Neuronal stem cell (in vitro differentiated cells): ENCODE results near the gene RAB15.

Source experiments
- DNase-seq: peaks from one replicate; pipeline ENCODE4 v3.0.0-alpha.2; 2013; ENCODE audit warnings: low spot score
- H2AFZ ChIP-seq: one replicate; pipeline ENCODE4 v1.6.1; 2013; ENCODE audit warnings: mild to moderate bottlenecking, low read length, inconsistent platforms
- H2AK5ac ChIP-seq: 2 replicates; pipeline ENCODE4 v1.6.1; 2013; ENCODE audit warnings: low read depth, mild to moderate bottlenecking, inconsistent platforms, low read length, moderate library complexity, mixed read lengths
- H2BK120ac ChIP-seq: 2 replicates; pipeline ENCODE4 v1.6.1; 2013; ENCODE audit warnings: low read depth, mild to moderate bottlenecking, inconsistent platforms, low read length, moderate library complexity, mixed read lengths
- H2BK12ac ChIP-seq: one replicate; pipeline ENCODE4 v1.6.1; 2013; ENCODE audit warnings: low read length, inconsistent platforms
- H2BK15ac ChIP-seq: 2 replicates; pipeline ENCODE4 v1.6.1; 2013; ENCODE audit warnings: mild to moderate bottlenecking, low read length, inconsistent platforms, mixed read lengths
- H2BK5ac ChIP-seq: one replicate; pipeline ENCODE4 v1.6.1; 2013; ENCODE audit warnings: inconsistent platforms, mild to moderate bottlenecking, low read length, moderate library complexity
- H3K14ac ChIP-seq: one replicate; pipeline ENCODE4 v1.6.1; 2013; ENCODE audit warnings: low read length, inconsistent platforms
- H3K18ac ChIP-seq: 2 replicates; pipeline ENCODE4 v1.6.1; 2013; ENCODE audit warnings: low read length, inconsistent platforms
- H3K23ac ChIP-seq: 2 replicates; pipeline ENCODE4 v1.6.1; 2013; ENCODE audit warnings: low read depth, mild to moderate bottlenecking, mixed read lengths, low read length, inconsistent platforms; ENCODE audit not compliant: poor library complexity
- H3K27ac ChIP-seq: replicated peaks from 3 replicates; pipeline ENCODE4 v1.5.1; 2013; ENCODE audit warnings: low read length, inconsistent platforms
- H3K27me3 ChIP-seq, 3 experiments: 2 replicates each; pipeline ENCODE4 v1.6.1; 2013; ENCODE audit warnings: low read length in 3 of 3, mild to moderate bottlenecking in 2 of 3, inconsistent platforms in 1 of 3, low read depth in 1 of 3, mixed read lengths in 1 of 3, moderate library complexity in 1 of 3; ENCODE audit not compliant: control insufficient read depth in 3 of 3, insufficient read depth in 3 of 3
- H3K36me3 ChIP-seq, 2 donors: replicated peaks in 1 of 2; 2 replicates each; pipeline ENCODE4 v1.6.1; 2013; ENCODE audit warnings: low read length in 2 of 2; ENCODE audit not compliant: control insufficient read depth in 2 of 2, insufficient read depth in 2 of 2
- H3K4ac ChIP-seq: 2 replicates; pipeline ENCODE4 v1.6.1; 2013; ENCODE audit warnings: inconsistent platforms, mild to moderate bottlenecking, low read length, moderate library complexity
- H3K4me1 ChIP-seq, 2 donors: 1 replicate in 1 of 2; 2 replicates in 1 of 2; pipeline ENCODE4 v1.6.1; 2013; ENCODE audit warnings: low read length in 2 of 2, low read depth in 1 of 2; ENCODE audit not compliant: control insufficient read depth in 2 of 2, insufficient read depth in 1 of 2
- H3K4me2 ChIP-seq: one replicate; pipeline ENCODE4 v1.6.1; 2013; ENCODE audit warnings: mild to moderate bottlenecking, low read length, inconsistent platforms; ENCODE audit not compliant: insufficient read depth, poor library complexity, severe bottlenecking
- H3K4me3 ChIP-seq, 2 donors: 2 replicates each; pipeline ENCODE4 v1.5.1; 2013; ENCODE audit warnings: low read length in 2 of 2, mild to moderate bottlenecking in 2 of 2, inconsistent platforms in 1 of 2, moderate library complexity in 1 of 2
- H3K79me1 ChIP-seq: one replicate; pipeline ENCODE4 v1.6.1; 2013; ENCODE audit warnings: low read depth, mild to moderate bottlenecking, inconsistent platforms, low read length, moderate library complexity
- H3K9ac ChIP-seq: one replicate; pipeline ENCODE4 v1.6.1; 2013; ENCODE audit warnings: mild to moderate bottlenecking, low read depth, low read length, inconsistent platforms; ENCODE audit not compliant: poor library complexity
- H3K9me3 ChIP-seq, 2 donors: replicated peaks in 1 of 2; 2 replicates each; pipeline versions ENCODE3 to v1.6.1; 2013; ENCODE audit warnings: low read length in 2 of 2, mild to moderate bottlenecking in 2 of 2, inconsistent platforms in 1 of 2, low read depth in 1 of 2, mixed read lengths in 1 of 2, moderate library complexity in 1 of 2; ENCODE audit not compliant: control insufficient read depth in 2 of 2, insufficient read depth in 1 of 2
- H4K8ac ChIP-seq: one replicate; pipeline ENCODE4 v1.6.1; 2013; ENCODE audit warnings: low read depth, mild to moderate bottlenecking, inconsistent platforms, low read length, moderate library complexity
- H4K91ac ChIP-seq: one replicate; pipeline ENCODE4 v1.6.1; 2013; ENCODE audit warnings: low read length, low read depth, mild to moderate bottlenecking, inconsistent platforms; ENCODE audit not compliant: poor library complexity
- WGBS, 2 donors: extraction: QIAGEN DNeasy Blood & Tissue Kit; methylation state at CpG; one replicate each; pipeline ENCODE4 v1.1.7; 2013; ENCODE audit warnings: missing lambda C conversion rate in 2 of 2, mixed read lengths in 1 of 2; ENCODE audit not compliant: insufficient read length in 2 of 2, insufficient replicate concordance in 1 of 2; ENCODE audit errors: extremely low coverage in 2 of 2; 5-methylcytosine and 5-hydroxymethylcytosine counted together

RAB15 gene

GRCh38 chr14:64971491-64971942 lies 619 bp downstream of the RAB15 start:
- Histone ChIP-seq H3K79me1 (no peaks in the 10 kb centered on the region), H3K4me2 (peak overlapping the region; percentile 81), H3K9me3 (peaks cover 0 to 1% of the 10 kb centered on the region in 2 donors), H3K23ac (peak overlapping the region; percentile 25), H2AFZ (peak overlapping the region; percentile 90), H3K27ac (no peak overlapping the region), H3K18ac (peak overlapping the region; percentile 98), H3K9ac (peak overlapping the region; percentile 79), H4K8ac (no peak overlapping the region), H3K4ac (no peak overlapping the region), H2AK5ac (peak overlapping the region; percentile 19), H2BK12ac (no peak overlapping the region), H3K4me1 (peaks cover 4 to 15% of the 10 kb centered on the region in 2 donors), H4K91ac (no peak overlapping the region), H3K36me3 (no peaks in the 10 kb centered on the region), H3K4me3 (peak overlapping the region; percentile 76 to 89), H2BK120ac (no peak overlapping the region), H2BK5ac (no peak overlapping the region), H3K14ac (no peak overlapping the region), H2BK15ac (peak overlapping the region; percentile 24), H3K27me3 (peaks cover 0 to 8% (median 0%) of the 10 kb centered on the region in 3 experiments)
- no peak for DNase-seq
- WGBS, 2 donors = no CpG with 5 or more reads among the region's 31 CpGs

GRCh38 chr14:64970776-64971477 lies 1.2 kb downstream of the RAB15 start:
- no peak overlapping the region for H2BK5ac ChIP-seq
- peak overlapping the region; percentile 19 for H2AK5ac ChIP-seq
- no peak overlapping the region for H3K14ac ChIP-seq
- H3K18ac ChIP-seq = peak overlapping the region; percentile 38
- H2BK12ac ChIP-seq = no peak overlapping the region
- no CpG with 5 or more reads among the region's 8 CpGs for WGBS, 2 donors
- H3K4me3 ChIP-seq = peak overlapping the region; percentile 76 to 89
- H3K4ac ChIP-seq = no peak overlapping the region
- peaks cover 4 to 15% of the 10 kb centered on the region in 2 donors for H3K4me1 ChIP-seq
- H4K91ac ChIP-seq = no peak overlapping the region
- no peak overlapping the region for H4K8ac ChIP-seq
- peak overlapping the region; percentile 81 for H3K4me2 ChIP-seq
- no peak overlapping the region for H2BK120ac ChIP-seq
- peaks cover 0 to 8% (median 0%) of the 10 kb centered on the region in 3 experiments for H3K27me3 ChIP-seq
- H2AFZ ChIP-seq = no peak overlapping the region
- no peak overlapping the region for H2BK15ac ChIP-seq
- H3K23ac ChIP-seq = peak overlapping the region; percentile 25
- no peaks in the 10 kb centered on the region for H3K79me1 ChIP-seq
- peak overlapping the region; percentile 51 for H3K9ac ChIP-seq
- no peaks in the 10 kb centered on the region for H3K36me3 ChIP-seq
- DNase-seq = no peak
- no peak overlapping the region for H3K27ac ChIP-seq
- H3K9me3 ChIP-seq = peaks cover 0 to 1% of the 10 kb centered on the region in 2 donors

GRCh38 chr14:64970041-64970440 lies 2.1 kb downstream of the RAB15 start:
- WGBS, 2 donors = no CpG with 5 or more reads among the region's 3 CpGs

GRCh38 chr14:64968651-64969050 lies 3.5 kb downstream of the RAB15 start:
- no CpG with 5 or more reads among the region's 6 CpGs for WGBS, 2 donors
- Histone ChIP-seq H3K4me2 (no peak overlapping the region), H4K91ac (no peak overlapping the region), H2AK5ac (no peak overlapping the region), H3K4ac (no peak overlapping the region), H3K18ac (no peak overlapping the region), H3K4me1 (peaks cover 4 to 13% of the 10 kb centered on the region in 2 donors), H3K79me1 (no peaks in the 10 kb centered on the region), H4K8ac (no peak overlapping the region), H2AFZ (no peak overlapping the region), H3K27ac (no peak overlapping the region), H2BK5ac (no peak overlapping the region), H3K9ac (no peak overlapping the region), H3K14ac (no peak overlapping the region), H2BK12ac (no peak overlapping the region), H3K36me3 (no peaks in the 10 kb centered on the region), H3K9me3 (no peaks in the 10 kb centered on the region), H2BK15ac (no peak overlapping the region), H2BK120ac (no peak overlapping the region), H3K4me3 (no peak overlapping the region), H3K23ac (no peak overlapping the region), H3K27me3 (peaks cover 0 to 8% (median 0%) of the 10 kb centered on the region in 3 experiments)
- no peak for DNase-seq

More at GRCh38 chr14:64970041-64970440, 2.1 kb downstream of the RAB15 start:
- Histone ChIP-seq H3K4ac (no peak overlapping the region), H3K36me3 (no peaks in the 10 kb centered on the region), H3K18ac (no peak overlapping the region), H3K9ac (no peak overlapping the region), H3K9me3 (peaks cover 0 to 1% of the 10 kb centered on the region in 2 donors), H3K14ac (no peak overlapping the region), H3K4me2 (no peak overlapping the region), H4K91ac (no peak overlapping the region), H2BK15ac (no peak overlapping the region), H4K8ac (no peak overlapping the region), H2AK5ac (no peak overlapping the region), H3K4me3 (no peak overlapping the region), H2BK120ac (no peak overlapping the region), H2BK5ac (no peak overlapping the region), H3K4me1 (peaks cover 4 to 15% of the 10 kb centered on the region in 2 donors), H3K79me1 (no peaks in the 10 kb centered on the region), H2BK12ac (no peak overlapping the region), H3K27ac (no peak overlapping the region), H3K27me3 (peaks cover 0 to 8% (median 0%) of the 10 kb centered on the region in 3 experiments), H2AFZ (no peak overlapping the region), H3K23ac (no peak overlapping the region)
- DNase-seq = no peak
